Measurements from ENCODE around the gene VPS13A.

Gene VPS13A

GRCh38 chr9:77156646-77157371 lies 20.5 kb upstream of the VPS13A start:
- peak overlapping the region; percentile 22 for H3K27ac ChIP-seq
- no peak for TF ChIP-seq ZFX (IDR thresholded peaks at IDR 0.05; ENCODE audit: borderline replicate concordance)
- no peak for TF ChIP-seq CTCF (IDR thresholded peaks at IDR 0.05)

GRCh38 chr9:77158772-77159513 lies 18.4 kb upstream of the VPS13A start:
- H3K27ac ChIP-seq = no peak overlapping the region
- TF ChIP-seq CTCF (IDR thresholded peaks at IDR 0.05) (no peak), ZFX (IDR thresholded peaks at IDR 0.05; ENCODE audit: borderline replicate concordance) (no peak)

- TF ChIP-seq ZFX (IDR thresholded peaks at IDR 0.05; ENCODE audit: borderline replicate concordance) (no peak), CTCF (IDR thresholded peaks at IDR 0.05) (no peak)
- H3K27ac ChIP-seq = no peak overlapping the region
Measured at GRCh38 chr9:77161191-77161590, 16.1 kb upstream of the VPS13A start.

GRCh38 chr9:77161966-77162365 lies 15.4 kb upstream of the VPS13A start:
- H3K27ac ChIP-seq = no peak overlapping the region
- 0 out of 2 replicates have a peak, but pooled peaks have one; percentile 7 for TF ChIP-seq CTCF (IDR thresholded peaks at IDR 0.05)
- TF ChIP-seq ZFX (IDR thresholded peaks at IDR 0.05; ENCODE audit: borderline replicate concordance) = no peak

GRCh38 chr9:77162366-77162765 lies 15.0 kb upstream of the VPS13A start:
- H3K27ac ChIP-seq = no peak overlapping the region
- TF ChIP-seq CTCF (IDR thresholded peaks at IDR 0.05) (no peak), ZFX (IDR thresholded peaks at IDR 0.05; ENCODE audit: borderline replicate concordance) (no peak)

GRCh38 chr9:77163884-77164283 lies 13.4 kb upstream of the VPS13A start:
- TF ChIP-seq CTCF (IDR thresholded peaks at IDR 0.05) (no peak), ZFX (IDR thresholded peaks at IDR 0.05; ENCODE audit: borderline replicate concordance) (no peak)
- H3K27ac ChIP-seq = no peak overlapping the region

GRCh38 chr9:77166193-77166592 lies 11.1 kb upstream of the VPS13A start:
- H3K27ac ChIP-seq = no peak overlapping the region
- TF ChIP-seq ZFX (IDR thresholded peaks at IDR 0.05; ENCODE audit: borderline replicate concordance) (no peak), CTCF (IDR thresholded peaks at IDR 0.05) (no peak)
